Lower lobe of right lung (tissue), 2 donors: ENCODE data around the gene FGD5. TPM values are rescaled to one million over a fixed set of nuclear protein-coding genes. Genes with fewer than 3 reads are reported as not detected.

Experiments
- ATAC-seq, 2 donors: fragments of 200-7000 bp; cut with Tn5 transposase; one replicate each; pipeline ENCODE4 v1.9.1; 2020 to 2022; ENCODE audit warnings: mild to moderate bottlenecking in 2 of 2, moderate library complexity in 2 of 2
- DNase-seq: peaks from one replicate; pipeline ENCODE4 v3.0.0-alpha.2; 2020
- H3K27ac ChIP-seq: fragments of 200-600 bp; one replicate; pipeline ENCODE4 v1.8.0; 2022
- H3K27me3 ChIP-seq: fragments of 200-600 bp; one replicate; pipeline ENCODE4 v1.8.0; 2022; ENCODE audit warnings: low read depth
- H3K36me3 ChIP-seq: fragments of 200-600 bp; one replicate; pipeline ENCODE4 v1.8.0; 2022; ENCODE audit warnings: mild to moderate bottlenecking
- H3K4me1 ChIP-seq: fragments of 200-600 bp; one replicate; pipeline ENCODE4 v1.8.0; 2022
- H3K4me3 ChIP-seq: fragments of 200-600 bp; one replicate; pipeline ENCODE4 v1.8.0; 2022; ENCODE audit warnings: mild to moderate bottlenecking
- H3K9me3 ChIP-seq: fragments of 200-600 bp; one replicate; pipeline ENCODE4 v1.8.0; 2022
- intact Hi-C: fragments of 100-400 bp; cut with DNase I; formaldehyde crosslinking; loops from one replicate; pipeline ENCODE4 v1.11.0; 2022
- total RNA-seq: library from RNA; stranded (reverse); fragmentation: NEBNext Ultra II Directional; extraction: Animal tissue kit (Norgen Biotek cat#: 25700); gene quantifications from one replicate; pipeline ENCODE4 v1.2.1, GENCODE V29; 2021
- TF ChIP-seq, protein P1 (sequence below): fragments of 200-600 bp; IDR thresholded peaks from one replicate; pipeline ENCODE4 v1.8.0; 2022; ENCODE audit warnings: antibody characterized with exemption, mild to moderate bottlenecking
- donor health status: DM: no; HTN: yes; CAD: no; lungs with severe emphysema.

Gene FGD5
- total RNA-seq, 1 donor from 2014 or later = 85.0 TPM

DNA sequence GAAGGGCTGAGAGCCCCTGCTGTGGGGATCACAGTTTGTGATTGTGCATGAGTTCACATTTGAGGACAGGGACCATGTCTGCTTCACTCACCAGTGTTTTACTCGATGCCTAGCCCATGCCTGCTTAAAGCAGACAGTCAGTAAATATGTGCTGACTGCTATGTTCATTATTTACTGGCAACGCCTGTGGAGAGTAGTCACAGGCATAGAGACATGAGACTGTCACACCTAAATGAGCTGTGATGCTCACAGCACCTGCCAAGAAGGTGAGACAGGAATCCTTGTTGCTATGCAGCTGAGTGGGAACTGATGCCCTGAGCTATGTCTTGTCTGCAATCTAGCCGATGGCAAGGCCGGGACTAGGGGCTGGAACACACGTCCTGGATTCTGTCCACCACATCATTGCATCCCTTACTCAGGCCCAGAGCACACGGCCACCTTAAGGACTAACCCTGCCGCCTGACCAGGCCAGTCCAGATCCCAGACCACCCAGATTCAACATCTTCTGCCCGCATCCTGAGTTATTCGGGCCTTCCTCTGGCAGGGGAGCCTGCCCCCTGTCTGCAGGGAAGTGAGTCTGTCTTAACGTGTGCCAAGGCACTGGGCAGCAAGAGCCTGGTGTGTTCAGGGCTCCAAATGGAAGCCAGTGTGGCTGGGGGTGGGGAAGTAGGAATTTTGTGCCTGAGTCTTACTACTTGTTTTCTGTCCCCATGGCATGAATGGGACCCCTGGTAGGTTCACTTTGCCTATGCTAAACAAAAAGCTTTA is 44.8 kb downstream of the FGD5 start:
- intact Hi-C loops = no loop called here
- Histone ChIP-seq H3K27me3 (no peaks in the 10 kb centered on the region), H3K4me1 (peaks cover 43% of the 10 kb centered on the region), H3K9me3 (no peaks in the 10 kb centered on the region), H3K4me3 (no peak overlapping the region), H3K27ac (peak overlapping the region; percentile 78), H3K36me3 (peaks cover 9% of the 10 kb centered on the region)
- ATAC-seq (no peak), DNase-seq (no peak)
- TF ChIP-seq, protein P1, sequence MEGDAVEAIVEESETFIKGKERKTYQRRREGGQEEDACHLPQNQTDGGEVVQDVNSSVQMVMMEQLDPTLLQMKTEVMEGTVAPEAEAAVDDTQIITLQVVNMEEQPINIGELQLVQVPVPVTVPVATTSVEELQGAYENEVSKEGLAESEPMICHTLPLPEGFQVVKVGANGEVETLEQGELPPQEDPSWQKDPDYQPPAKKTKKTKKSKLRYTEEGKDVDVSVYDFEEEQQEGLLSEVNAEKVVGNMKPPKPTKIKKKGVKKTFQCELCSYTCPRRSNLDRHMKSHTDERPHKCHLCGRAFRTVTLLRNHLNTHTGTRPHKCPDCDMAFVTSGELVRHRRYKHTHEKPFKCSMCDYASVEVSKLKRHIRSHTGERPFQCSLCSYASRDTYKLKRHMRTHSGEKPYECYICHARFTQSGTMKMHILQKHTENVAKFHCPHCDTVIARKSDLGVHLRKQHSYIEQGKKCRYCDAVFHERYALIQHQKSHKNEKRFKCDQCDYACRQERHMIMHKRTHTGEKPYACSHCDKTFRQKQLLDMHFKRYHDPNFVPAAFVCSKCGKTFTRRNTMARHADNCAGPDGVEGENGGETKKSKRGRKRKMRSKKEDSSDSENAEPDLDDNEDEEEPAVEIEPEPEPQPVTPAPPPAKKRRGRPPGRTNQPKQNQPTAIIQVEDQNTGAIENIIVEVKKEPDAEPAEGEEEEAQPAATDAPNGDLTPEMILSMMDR = peak; percentile 36

DNA sequence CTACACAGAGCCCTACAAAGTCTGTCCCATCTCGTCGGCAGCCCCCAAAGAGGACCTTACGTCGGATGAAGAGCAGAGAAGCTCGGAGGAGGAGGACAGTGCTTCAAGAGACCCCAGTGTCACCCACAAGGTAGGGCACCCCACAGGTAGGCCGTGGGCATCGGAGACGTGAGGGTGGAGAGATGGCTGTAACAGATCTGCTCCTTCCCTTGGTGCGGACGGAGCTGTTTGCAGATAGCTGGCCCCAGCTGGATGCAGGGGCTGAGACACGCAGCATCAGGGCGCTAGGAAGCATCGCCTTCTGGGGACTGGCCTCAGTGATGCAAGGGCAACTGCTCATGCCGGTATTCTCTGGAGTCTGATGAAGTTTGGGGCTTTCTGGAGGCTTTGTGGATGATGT is 45.4 kb downstream of the FGD5 start:
- intact Hi-C loops = no loop called here
- TF ChIP-seq, protein P1 = no peak
- Histone ChIP-seq H3K36me3 (peaks cover 9% of the 10 kb centered on the region), H3K4me3 (no peak overlapping the region), H3K9me3 (no peaks in the 10 kb centered on the region), H3K4me1 (peaks cover 49% of the 10 kb centered on the region), H3K27ac (peak overlapping the region; percentile 78), H3K27me3 (no peaks in the 10 kb centered on the region)
- DNase-seq = no peak
- no peak for ATAC-seq

DNA sequence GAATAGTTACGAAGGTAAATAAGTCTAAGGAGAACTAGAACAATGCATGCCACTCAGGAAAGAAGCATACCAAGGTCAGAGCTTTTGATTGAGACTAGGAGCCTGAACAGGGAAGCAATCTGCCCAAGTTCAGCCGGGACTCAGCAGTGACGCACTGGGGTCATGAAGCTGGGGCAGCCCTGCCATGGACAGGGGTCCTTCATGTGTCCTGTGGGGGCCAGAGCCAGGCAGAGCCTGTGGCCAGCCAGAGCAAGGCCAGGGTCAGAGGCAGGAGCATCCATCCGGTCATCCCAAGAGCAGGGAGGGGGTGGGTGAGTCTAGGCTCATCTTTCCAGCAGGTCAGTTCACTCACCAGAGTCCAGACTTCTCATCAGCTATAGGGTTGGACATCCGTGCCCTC is 47.9 kb downstream of the FGD5 start:
- DNase-seq = no peak

DNA sequence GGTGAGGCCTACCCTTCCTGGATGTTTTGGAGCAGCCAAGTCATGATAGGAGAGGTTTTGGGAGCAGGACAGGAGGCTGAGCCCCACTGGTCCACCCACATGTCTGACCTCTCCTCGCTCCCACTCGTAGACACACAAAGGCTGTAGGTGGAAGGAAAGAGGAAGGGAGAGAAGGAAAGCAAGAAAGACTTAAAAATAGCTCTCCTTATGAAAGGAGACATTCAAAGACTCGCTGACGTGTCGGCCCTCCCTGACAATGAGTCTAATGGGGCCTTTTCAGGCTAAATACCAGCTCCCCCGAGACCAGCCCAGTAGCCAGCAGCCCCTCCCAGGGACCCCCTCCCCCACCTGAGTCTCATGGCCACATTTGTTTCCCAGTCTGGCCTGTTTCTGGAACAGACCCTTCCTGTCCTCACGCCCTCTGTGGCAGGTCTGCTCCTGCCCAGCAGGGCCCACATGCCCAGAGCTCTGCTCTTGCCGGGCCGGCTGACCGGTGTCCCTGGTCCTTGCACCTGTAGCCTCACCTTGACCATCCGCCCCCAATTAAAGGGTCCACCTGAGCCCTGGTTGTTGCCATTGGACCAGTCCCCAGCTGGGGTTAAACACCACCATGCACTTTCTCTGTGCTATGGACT is 49.3 kb downstream of the FGD5 start:
- no peak for ATAC-seq
- Histone ChIP-seq H3K4me3 (no peak overlapping the region), H3K9me3 (no peaks in the 10 kb centered on the region), H3K36me3 (peaks cover 13% of the 10 kb centered on the region), H3K27me3 (no peaks in the 10 kb centered on the region), H3K27ac (peak overlapping the region; percentile 18), H3K4me1 (peaks cover 57% of the 10 kb centered on the region)
- DNase-seq = no peak
- TF ChIP-seq, protein P1 = no peak
- intact Hi-C loops = no loop called here

More for the DNA sequence above, 47.9 kb downstream of the FGD5 start:
- peaks cover 55% of the 10 kb centered on the region for H3K4me1 ChIP-seq
- peaks cover 13% of the 10 kb centered on the region for H3K36me3 ChIP-seq
- no peak overlapping the region for H3K27ac ChIP-seq
- TF ChIP-seq, protein P1 = no peak
- H3K9me3 ChIP-seq = no peaks in the 10 kb centered on the region
- no peak for ATAC-seq
- H3K4me3 ChIP-seq = no peak overlapping the region
- no peaks in the 10 kb centered on the region for H3K27me3 ChIP-seq
- intact Hi-C loops = no loop called here

DNA sequence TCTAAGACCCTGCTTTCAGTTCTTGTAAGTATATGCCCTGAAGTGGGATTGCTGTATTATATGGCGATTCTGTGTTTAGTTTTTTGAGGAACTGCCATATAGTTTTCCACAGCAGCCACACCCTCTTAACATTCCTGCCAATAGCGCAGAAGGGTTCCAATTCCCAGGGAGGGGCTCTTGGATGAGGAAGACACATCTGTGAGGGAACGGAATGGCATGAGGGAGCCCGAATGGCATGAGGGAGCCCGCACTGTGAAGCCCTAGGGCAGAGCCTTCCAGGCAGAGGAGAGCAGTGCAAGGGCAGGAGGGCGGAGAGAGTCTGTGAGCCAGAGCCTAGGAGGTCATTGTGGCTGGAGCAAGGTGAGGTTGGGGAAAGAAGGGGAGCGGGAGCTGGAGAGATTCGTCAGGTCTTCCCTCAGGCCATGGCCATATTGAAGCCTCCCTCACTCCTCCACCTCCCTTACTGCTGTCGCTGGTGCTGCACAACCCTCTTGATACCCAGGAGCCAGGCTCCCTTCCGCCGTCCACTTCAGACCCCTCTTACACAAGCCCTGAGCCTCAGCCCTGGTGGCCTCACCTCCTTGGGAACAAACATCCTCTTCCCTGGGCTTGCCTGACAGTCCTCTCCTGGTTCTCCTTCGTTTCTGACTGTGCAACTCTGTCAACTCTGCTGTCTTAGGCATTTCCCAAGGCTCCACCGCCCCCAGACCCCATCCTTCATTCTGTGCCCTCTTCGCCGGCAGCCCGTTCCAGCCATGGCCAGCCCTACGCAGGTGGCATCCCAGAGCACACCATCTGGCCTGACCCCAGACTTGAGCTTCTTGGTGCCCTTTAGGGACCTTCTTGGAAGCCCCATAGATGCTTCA is 51.4 kb downstream of the FGD5 start:
- TF ChIP-seq, protein P1 = no peak
- Histone ChIP-seq H3K9me3 (no peaks in the 10 kb centered on the region), H3K4me1 (peaks cover 57% of the 10 kb centered on the region), H3K36me3 (peaks cover 3% of the 10 kb centered on the region), H3K27me3 (no peaks in the 10 kb centered on the region), H3K4me3 (no peak overlapping the region), H3K27ac (no peak overlapping the region)
- ATAC-seq (no peak), DNase-seq (no peak)
- intact Hi-C loops = no loop called here
